ENCODE data around the gene THAP7. TPM values are rescaled to one million over a fixed set of nuclear protein-coding genes. Genes with fewer than 3 reads are reported as not detected.

The THAP7 gene
- total RNA-seq, 1 donor from 2014 or later, result 29.0 TPM

- TF ChIP-seq CTCF (IDR thresholded peaks at IDR 0.05; ENCODE audit: insufficient read depth, low read length, severe bottlenecking), result no peak
- Histone ChIP-seq H3K36me3 (ENCODE audit: control insufficient read depth, insufficient read depth, low read length) (peaks cover 6% of the 10 kb centered on the region), H3K4me3 (ENCODE audit: low read depth, low read length) (no peak overlapping the region), H3K27me3 (ENCODE audit: control insufficient read depth, insufficient read depth, low read length) (no peaks in the 10 kb centered on the region)
- FAIRE-seq (no peak), DNase-seq (ENCODE audit: low read depth) (no peak)
Measured at GRCh38 chr22:21003782-21004181, 1.9 kb upstream of the THAP7 start.

GRCh38 chr22:21000987-21001600, 824 bp downstream of the THAP7 start:
- FAIRE-seq (no peak), DNase-seq (ENCODE audit: low read depth) (no peak)
- peaks cover 10% of the 10 kb centered on the region for H3K36me3 ChIP-seq (ENCODE audit: control insufficient read depth, insufficient read depth, low read length)
- no peaks in the 10 kb centered on the region for H3K27me3 ChIP-seq (ENCODE audit: control insufficient read depth, insufficient read depth, low read length)
- no peak for TF ChIP-seq CTCF (IDR thresholded peaks at IDR 0.05; ENCODE audit: insufficient read depth, low read length, severe bottlenecking)
- peak overlapping the region; percentile 88 for H3K4me3 ChIP-seq (ENCODE audit: low read depth, low read length)

DNA sequence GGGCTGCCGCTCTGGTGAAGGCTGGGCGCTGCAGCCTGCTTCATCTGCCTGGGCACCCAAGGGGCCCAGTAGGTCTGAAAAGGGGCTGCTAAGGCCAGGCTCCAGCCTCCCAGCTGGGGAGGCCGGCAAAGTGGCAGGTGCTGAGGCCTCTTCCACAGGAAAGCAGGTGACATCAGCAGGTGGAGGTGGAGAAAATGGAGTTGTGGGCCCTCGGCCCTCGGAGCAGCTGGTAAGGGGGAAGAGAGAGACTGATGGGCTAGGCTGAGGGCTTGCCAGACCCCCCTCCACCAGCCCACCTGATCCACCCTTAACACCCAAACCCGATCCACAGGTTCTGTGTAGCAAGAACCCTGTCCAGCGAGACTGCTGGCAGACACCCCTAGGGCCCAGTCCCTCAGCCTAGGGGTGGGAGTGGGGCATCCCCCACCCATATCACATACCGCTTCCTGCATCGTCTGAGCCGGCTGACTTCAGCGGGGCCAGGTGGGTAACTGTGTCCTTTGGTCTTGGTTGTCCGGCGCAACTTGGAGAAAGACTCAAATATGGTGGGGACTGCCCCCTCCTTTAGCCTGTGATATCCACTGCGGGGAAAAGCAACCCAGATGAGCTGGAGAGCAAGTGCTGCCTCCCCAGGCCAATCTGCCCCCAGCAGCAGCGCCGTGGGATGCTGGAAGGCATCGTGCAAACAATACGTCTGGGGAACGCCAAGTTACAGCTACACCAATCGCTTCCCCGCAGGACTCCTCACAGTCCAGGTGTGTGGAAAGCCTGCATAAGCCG, 1.5 kb downstream of the THAP7 start:
- TF ChIP-seq CTCF (IDR thresholded peaks at IDR 0.05; ENCODE audit: insufficient read depth, low read length, severe bottlenecking), result no peak
- H3K27me3 ChIP-seq (ENCODE audit: control insufficient read depth, insufficient read depth, low read length), result no peaks in the 10 kb centered on the region
- FAIRE-seq, result no peak
- H3K36me3 ChIP-seq (ENCODE audit: control insufficient read depth, insufficient read depth, low read length), result peaks cover 12% of the 10 kb centered on the region
- no peak for DNase-seq (ENCODE audit: low read depth)
- peak overlapping the region; percentile 88 for H3K4me3 ChIP-seq (ENCODE audit: low read depth, low read length)

DNA sequence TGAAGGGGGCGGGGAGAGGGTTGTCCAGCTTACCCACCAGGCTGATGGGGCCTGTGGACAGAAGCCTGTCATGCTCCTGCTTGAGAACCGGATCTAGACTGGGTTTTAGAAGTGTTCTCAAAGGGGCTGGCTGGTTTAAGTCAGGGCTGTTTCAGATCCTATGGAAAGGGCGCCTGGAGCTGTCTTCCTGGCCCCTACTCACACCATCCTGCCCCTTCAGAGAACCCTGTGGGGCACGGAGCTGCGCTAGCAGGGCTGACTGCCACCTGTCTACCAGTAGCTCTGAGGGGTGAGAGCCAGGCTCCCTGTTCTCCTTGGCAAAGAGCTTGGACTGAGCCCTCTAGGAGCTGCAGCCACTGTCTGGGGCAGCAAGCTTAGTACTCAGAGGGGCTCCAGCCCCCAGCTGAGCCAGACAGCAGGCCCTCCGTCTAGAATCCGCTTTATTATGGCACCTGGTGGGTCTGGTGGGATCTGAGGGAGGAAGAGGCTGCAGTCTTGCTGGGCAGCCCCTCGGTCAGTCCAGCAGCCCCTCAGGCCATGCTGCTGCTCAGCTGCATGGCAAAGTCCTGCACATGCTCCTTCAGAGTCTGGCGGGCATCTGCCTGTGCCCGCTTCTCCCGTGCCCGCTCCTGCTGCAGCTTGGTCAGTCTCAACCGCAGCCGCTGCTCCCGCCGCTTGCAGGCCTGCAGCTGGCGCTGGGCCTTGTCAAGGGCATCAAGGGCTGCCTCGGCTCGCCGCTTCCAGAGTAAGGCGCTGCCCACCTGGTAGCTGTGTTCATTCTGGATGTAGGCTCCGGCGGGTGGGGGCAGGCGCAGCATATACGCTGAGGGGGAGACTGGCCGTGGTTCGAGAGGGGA, 2.3 kb downstream of the THAP7 start:
- DNase-seq (ENCODE audit: low read depth) (no peak), FAIRE-seq (no peak)
- Histone ChIP-seq H3K4me3 (ENCODE audit: low read depth, low read length) (no peak overlapping the region), H3K27me3 (ENCODE audit: control insufficient read depth, insufficient read depth, low read length) (no peaks in the 10 kb centered on the region), H3K36me3 (ENCODE audit: control insufficient read depth, insufficient read depth, low read length) (peaks cover 14% of the 10 kb centered on the region)
- no peak for TF ChIP-seq CTCF (IDR thresholded peaks at IDR 0.05; ENCODE audit: insufficient read depth, low read length, severe bottlenecking)

GRCh38 chr22:20998411-20999336, 3.2 kb downstream of the THAP7 start:
- FAIRE-seq, result peak; percentile 50
- TF ChIP-seq CTCF (IDR thresholded peaks at IDR 0.05; ENCODE audit: insufficient read depth, low read length, severe bottlenecking), result no peak
- Histone ChIP-seq H3K36me3 (ENCODE audit: control insufficient read depth, insufficient read depth, low read length) (peaks cover 19% of the 10 kb centered on the region), H3K27me3 (ENCODE audit: control insufficient read depth, insufficient read depth, low read length) (no peaks in the 10 kb centered on the region), H3K4me3 (ENCODE audit: low read depth, low read length) (no peak overlapping the region)
- DNase-seq (ENCODE audit: low read depth), result no peak

Measured in bronchial epithelial cell (primary cell).